ENCODE results near the gene DEPP1.

DNA sequence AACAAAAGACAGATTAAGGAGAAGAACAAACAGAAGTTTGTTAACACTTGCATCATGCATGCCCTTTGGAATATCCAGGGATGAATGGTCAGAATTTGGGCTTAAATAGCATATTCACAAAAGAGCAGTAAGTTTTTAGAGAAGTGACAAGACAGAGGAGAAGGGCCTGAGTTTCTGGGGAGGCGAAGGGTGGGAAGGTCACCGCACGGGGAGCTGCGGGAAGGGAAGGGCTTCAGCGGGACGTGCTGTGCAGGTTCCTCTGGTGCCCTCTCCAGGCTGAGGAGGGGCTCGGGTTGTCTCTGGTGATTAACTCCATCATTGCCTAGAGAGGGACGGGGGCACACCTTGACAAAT is 11.7 kb upstream of the DEPP1 start:
- TF ChIP-seq CTCF (IDR thresholded peaks at IDR 0.05) (no peak), EP300 (IDR thresholded peaks at IDR 0.05) (no peak), POLR2A (IDR thresholded peaks at IDR 0.05) (no peak)
